ENCODE results near the gene MAP3K13. TPM values are rescaled to one million over a fixed set of nuclear protein-coding genes. Genes with fewer than 3 reads are reported as not detected.

MAP3K13 gene
- total RNA-seq, 1 donor from 2014 or later: 14.5 TPM

DNA sequence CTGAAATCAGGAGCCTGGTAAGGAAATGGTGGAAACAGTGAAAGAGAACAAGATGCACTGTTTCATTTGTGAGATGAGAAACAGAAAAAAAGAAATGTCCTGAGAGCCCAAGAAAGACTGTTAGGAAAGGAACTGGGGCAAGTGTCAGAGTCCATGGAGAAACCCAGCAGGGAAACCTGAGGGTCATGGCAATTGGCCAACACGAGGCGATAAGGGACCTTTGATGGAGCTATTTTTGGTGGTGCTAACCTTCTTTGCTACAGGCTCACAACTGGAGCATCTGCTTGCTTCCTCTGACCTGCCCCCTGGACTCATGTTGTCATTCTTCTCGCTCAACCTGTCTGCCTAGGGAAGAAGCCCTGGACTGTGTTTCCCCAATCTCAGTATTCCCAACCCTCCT lies 140.1 kb downstream of the MAP3K13 start:
- Mint-ChIP-seq H3K27me3 (peaks cover 12% of the 10 kb centered on the region), H3K4me3 (no peak overlapping the region), H3K36me3 (ENCODE audit: low read depth) (no peaks in the 10 kb centered on the region), H3K4me1 (peaks cover 6% of the 10 kb centered on the region), H3K27ac (no peak overlapping the region), H3K9me3 (no peaks in the 10 kb centered on the region)
- intact Hi-C loops (cut with micrococcal nuclease): no loop called here
- no peak for DNase-seq

GRCh38 chr3:185503521-185503920 lies 140.6 kb downstream of the MAP3K13 start:
- intact Hi-C loops (cut with micrococcal nuclease): no loop called here
- no peak overlapping the region for H3K27ac Mint-ChIP-seq
- H3K4me1 Mint-ChIP-seq: peaks cover 6% of the 10 kb centered on the region
- H3K36me3 Mint-ChIP-seq (ENCODE audit: low read depth): no peaks in the 10 kb centered on the region
- DNase-seq: no peak
- no peak overlapping the region for H3K4me3 Mint-ChIP-seq
- no peaks in the 10 kb centered on the region for H3K9me3 Mint-ChIP-seq
- peaks cover 12% of the 10 kb centered on the region for H3K27me3 Mint-ChIP-seq

DNA sequence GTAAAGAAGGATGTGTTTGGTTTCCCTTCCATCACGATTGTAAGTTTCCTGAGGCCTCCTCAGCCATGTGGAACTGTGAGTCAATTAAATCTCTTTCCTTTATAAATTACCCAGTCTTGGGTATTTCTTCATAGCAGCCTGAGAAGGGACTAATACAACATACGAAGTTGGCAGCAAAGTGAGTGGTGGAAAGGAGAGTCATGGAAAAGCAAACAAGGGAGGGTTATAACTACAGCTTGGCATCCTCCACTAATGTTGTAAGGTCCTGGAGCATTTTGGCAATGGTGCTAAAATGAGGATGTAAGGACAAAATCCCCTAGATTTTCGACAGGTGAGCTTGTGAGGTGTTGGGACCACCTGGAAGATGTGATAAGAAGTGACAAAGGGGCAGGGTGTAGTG lies 141.7 kb downstream of the MAP3K13 start:
- H3K9me3 Mint-ChIP-seq: no peaks in the 10 kb centered on the region
- no peak for DNase-seq
- no peaks in the 10 kb centered on the region for H3K36me3 Mint-ChIP-seq (ENCODE audit: low read depth)
- intact Hi-C loops (cut with micrococcal nuclease): no loop called here
- H3K27me3 Mint-ChIP-seq: peaks cover 11% of the 10 kb centered on the region
- no peak overlapping the region for H3K27ac Mint-ChIP-seq
- H3K4me3 Mint-ChIP-seq: no peak overlapping the region
- H3K4me1 Mint-ChIP-seq: no peaks in the 10 kb centered on the region

- no peaks in the 10 kb centered on the region for H3K4me1 Mint-ChIP-seq
- no peak for DNase-seq
- H3K27me3 Mint-ChIP-seq: peaks cover 3% of the 10 kb centered on the region
- no peak overlapping the region for H3K4me3 Mint-ChIP-seq
- no peak overlapping the region for H3K27ac Mint-ChIP-seq
- intact Hi-C loops (cut with micrococcal nuclease): no loop called here
- no peaks in the 10 kb centered on the region for H3K9me3 Mint-ChIP-seq
- H3K36me3 Mint-ChIP-seq (ENCODE audit: low read depth): no peaks in the 10 kb centered on the region
Measured at GRCh38 chr3:185507883-185508282, 144.9 kb downstream of the MAP3K13 start.

DNA sequence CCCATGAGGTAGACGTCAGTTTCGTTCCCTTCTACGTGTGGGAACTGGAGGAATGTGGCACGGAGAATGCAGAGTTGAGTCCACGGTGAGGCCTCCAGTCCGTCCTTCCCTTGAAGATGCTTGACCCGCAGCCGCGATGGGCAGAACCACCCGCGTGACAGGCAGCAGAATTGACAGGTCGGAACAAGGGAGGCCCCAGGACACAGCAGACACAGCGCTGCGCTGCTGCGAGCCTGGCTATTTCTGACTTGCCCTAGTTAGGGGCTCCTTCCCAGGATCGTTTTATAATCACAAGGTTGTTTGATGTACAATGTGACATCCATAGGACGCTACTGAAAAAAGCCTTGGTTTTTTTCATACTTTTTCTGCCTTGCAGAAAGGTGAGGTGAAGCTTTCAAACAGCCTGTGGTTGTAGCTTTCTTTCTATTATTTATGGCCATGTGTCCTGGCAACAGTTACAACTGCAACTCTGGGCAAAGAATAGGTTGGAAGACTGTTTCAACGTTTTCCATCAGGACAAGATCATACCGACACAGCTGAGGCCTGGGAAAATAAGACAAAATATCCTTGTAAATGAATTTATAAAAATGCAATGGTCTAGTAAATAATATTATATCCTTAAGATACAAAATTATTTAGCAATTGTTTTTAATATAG lies 145.5 kb downstream of the MAP3K13 start:
- no peak for DNase-seq
- Mint-ChIP-seq H3K9me3 (no peaks in the 10 kb centered on the region), H3K27me3 (peaks cover 3% of the 10 kb centered on the region), H3K4me3 (no peak overlapping the region), H3K36me3 (ENCODE audit: low read depth) (no peaks in the 10 kb centered on the region), H3K27ac (no peak overlapping the region), H3K4me1 (no peaks in the 10 kb centered on the region)
- intact Hi-C loops (cut with micrococcal nuclease): no loop called here

- no peaks in the 10 kb centered on the region for H3K36me3 Mint-ChIP-seq (ENCODE audit: low read depth)
- no peaks in the 10 kb centered on the region for H3K9me3 Mint-ChIP-seq
- intact Hi-C loops (cut with micrococcal nuclease): no loop called here
- no peak overlapping the region for H3K27ac Mint-ChIP-seq
- peaks cover 13% of the 10 kb centered on the region for H3K27me3 Mint-ChIP-seq
- no peak overlapping the region for H3K4me3 Mint-ChIP-seq
- H3K4me1 Mint-ChIP-seq: no peaks in the 10 kb centered on the region
- no peak for DNase-seq
Measured at GRCh38 chr3:185511711-185512110, 148.8 kb downstream of the MAP3K13 start.

DNA sequence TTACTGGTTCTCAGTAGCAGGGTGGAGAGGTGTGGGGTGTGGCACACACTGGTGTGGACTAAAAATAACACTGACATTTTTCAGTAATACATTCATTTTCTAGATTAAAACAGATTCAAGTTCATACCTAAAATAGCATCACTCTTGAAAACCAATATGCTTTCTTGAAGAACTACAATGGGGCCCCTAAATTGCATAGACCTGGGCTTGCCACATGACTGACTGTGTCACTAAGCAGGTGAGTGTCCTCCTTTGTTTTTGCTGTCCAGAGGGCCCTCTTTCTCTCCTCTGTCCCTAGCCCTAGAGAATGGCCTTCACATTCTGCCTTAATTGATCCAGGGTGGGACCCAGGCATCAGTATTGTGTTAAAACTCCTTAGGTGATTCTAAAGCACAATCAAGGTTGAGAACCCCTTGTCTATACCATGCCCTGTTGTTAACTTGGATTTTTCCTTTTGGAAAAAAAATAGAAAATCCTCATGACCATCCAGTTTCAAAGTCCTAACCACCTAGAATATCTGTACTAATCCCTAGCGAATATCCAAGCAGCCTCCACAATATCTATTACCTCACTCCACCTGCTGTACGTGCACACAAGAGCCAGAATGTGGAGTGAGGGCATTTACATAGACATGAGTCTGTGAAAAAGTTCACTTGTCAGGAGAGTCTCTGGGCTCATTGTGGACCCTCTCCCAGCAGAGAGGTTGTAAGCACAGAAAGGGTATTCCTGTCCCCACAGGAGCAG lies 154.6 kb downstream of the MAP3K13 start:
- DNase-seq: no peak
- H3K27ac Mint-ChIP-seq: no peak overlapping the region

DNA sequence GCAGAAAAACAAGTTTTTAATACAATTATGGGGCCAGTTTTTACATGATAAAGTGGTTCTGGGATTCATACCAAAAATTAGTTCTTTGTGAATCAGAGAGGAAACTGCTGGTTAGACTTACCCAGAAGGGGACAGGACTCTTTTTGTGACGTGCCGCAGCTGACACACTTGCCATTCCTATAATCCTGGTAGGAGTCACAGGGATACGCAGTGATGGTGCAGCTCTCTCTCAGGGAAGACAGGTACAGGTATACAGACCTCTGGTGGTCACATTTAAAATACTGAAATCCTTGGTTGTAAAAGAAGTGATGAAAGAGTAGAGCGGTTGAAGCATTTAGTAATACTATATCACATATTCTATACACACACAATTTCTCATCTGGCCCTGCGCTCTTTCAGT lies 156.1 kb downstream of the MAP3K13 start:
- H3K27me3 Mint-ChIP-seq: peaks cover 17% of the 10 kb centered on the region
- H3K4me1 Mint-ChIP-seq: no peaks in the 10 kb centered on the region
- no peak overlapping the region for H3K4me3 Mint-ChIP-seq
- intact Hi-C loops (cut with micrococcal nuclease): no loop called here
- H3K9me3 Mint-ChIP-seq: no peaks in the 10 kb centered on the region
- no peak for DNase-seq
- no peak overlapping the region for H3K27ac Mint-ChIP-seq
- no peaks in the 10 kb centered on the region for H3K36me3 Mint-ChIP-seq (ENCODE audit: low read depth)

More for the DNA sequence above, 154.6 kb downstream of the MAP3K13 start:
- Mint-ChIP-seq H3K9me3 (no peaks in the 10 kb centered on the region), H3K27me3 (peaks cover 18% of the 10 kb centered on the region), H3K4me1 (no peaks in the 10 kb centered on the region), H3K4me3 (no peak overlapping the region), H3K36me3 (ENCODE audit: low read depth) (no peaks in the 10 kb centered on the region)
- intact Hi-C loops (cut with micrococcal nuclease): no loop called here

DNA sequence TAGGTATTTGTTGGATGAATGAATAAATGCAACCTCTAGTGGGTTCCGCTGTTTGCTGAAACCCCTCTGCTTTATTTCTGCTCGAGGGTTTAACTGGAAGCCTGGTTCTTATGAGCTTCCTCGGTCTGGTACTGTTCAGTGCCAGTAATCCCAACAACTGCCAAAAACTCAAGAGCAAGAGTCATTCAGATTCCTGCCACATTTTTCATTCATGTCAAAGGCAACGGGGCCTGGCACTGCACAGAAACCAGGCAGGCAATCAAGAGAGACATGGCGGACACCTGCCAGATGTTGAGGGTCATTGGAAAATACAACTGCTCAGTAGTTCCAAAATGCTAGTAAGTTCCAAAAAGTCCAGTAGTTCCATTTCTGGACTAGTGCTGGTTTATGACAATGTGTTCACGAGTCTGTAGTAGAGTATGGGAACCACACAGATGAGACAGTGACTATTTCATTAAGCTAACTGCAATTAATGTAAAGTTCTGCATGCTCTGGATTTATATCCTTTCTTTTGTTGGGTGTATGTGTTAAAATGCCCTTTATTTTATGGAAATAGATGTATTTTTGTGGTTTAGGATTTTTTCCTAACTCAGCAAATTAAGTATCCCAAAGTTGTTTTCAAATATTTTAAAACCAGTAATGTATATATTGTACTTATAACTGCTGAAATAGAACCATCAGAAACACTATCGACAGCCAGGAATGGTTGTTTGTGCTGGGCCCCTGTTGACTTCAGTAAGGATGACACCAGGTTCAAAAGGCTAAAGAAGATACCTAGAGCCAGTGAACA lies 158.6 kb downstream of the MAP3K13 start:
- Mint-ChIP-seq H3K4me1 (no peaks in the 10 kb centered on the region), H3K36me3 (ENCODE audit: low read depth) (no peaks in the 10 kb centered on the region), H3K4me3 (no peak overlapping the region)

GRCh38 chr3:185526349-185526951 lies 163.5 kb downstream of the MAP3K13 start:
- no peak for DNase-seq
- Mint-ChIP-seq H3K4me1 (no peaks in the 10 kb centered on the region), H3K9me3 (no peaks in the 10 kb centered on the region), H3K27me3 (peaks cover 11% of the 10 kb centered on the region), H3K36me3 (ENCODE audit: low read depth) (no peaks in the 10 kb centered on the region), H3K27ac (no peak overlapping the region), H3K4me3 (no peak overlapping the region)
- intact Hi-C loops (cut with micrococcal nuclease): no loop called here

More for the DNA sequence above, 158.6 kb downstream of the MAP3K13 start:
- H3K9me3 Mint-ChIP-seq: no peaks in the 10 kb centered on the region
- peaks cover 13% of the 10 kb centered on the region for H3K27me3 Mint-ChIP-seq
- DNase-seq: no peak
- intact Hi-C loops (cut with micrococcal nuclease): no loop called here
- H3K27ac Mint-ChIP-seq: no peak overlapping the region

- Mint-ChIP-seq H3K4me3 (no peak overlapping the region), H3K9me3 (no peaks in the 10 kb centered on the region), H3K4me1 (no peaks in the 10 kb centered on the region), H3K36me3 (ENCODE audit: low read depth) (no peaks in the 10 kb centered on the region), H3K27me3 (peaks cover 7% of the 10 kb centered on the region), H3K27ac (no peak overlapping the region)
- intact Hi-C loops (cut with micrococcal nuclease): no loop called here
- no peak for DNase-seq
Measured at GRCh38 chr3:185527364-185527763, 164.4 kb downstream of the MAP3K13 start.

GRCh38 chr3:185528532-185528931 lies 165.6 kb downstream of the MAP3K13 start:
- H3K27me3 Mint-ChIP-seq: peaks cover 6% of the 10 kb centered on the region
- H3K9me3 Mint-ChIP-seq: no peaks in the 10 kb centered on the region
- H3K4me1 Mint-ChIP-seq: no peaks in the 10 kb centered on the region
- no peaks in the 10 kb centered on the region for H3K36me3 Mint-ChIP-seq (ENCODE audit: low read depth)
- intact Hi-C loops (cut with micrococcal nuclease): no loop called here
- no peak overlapping the region for H3K4me3 Mint-ChIP-seq
- no peak for DNase-seq
- H3K27ac Mint-ChIP-seq: no peak overlapping the region

- H3K27ac Mint-ChIP-seq: no peak overlapping the region
- H3K27me3 Mint-ChIP-seq: peaks cover 2% of the 10 kb centered on the region
- H3K4me3 Mint-ChIP-seq: no peak overlapping the region
- intact Hi-C loops (cut with micrococcal nuclease): no loop called here
- no peaks in the 10 kb centered on the region for H3K36me3 Mint-ChIP-seq (ENCODE audit: low read depth)
- H3K9me3 Mint-ChIP-seq: peaks cover under 1% of the 10 kb centered on the region
- DNase-seq: no peak
- H3K4me1 Mint-ChIP-seq: no peaks in the 10 kb centered on the region
Measured at GRCh38 chr3:185530856-185531255, 167.9 kb downstream of the MAP3K13 start.

DNA sequence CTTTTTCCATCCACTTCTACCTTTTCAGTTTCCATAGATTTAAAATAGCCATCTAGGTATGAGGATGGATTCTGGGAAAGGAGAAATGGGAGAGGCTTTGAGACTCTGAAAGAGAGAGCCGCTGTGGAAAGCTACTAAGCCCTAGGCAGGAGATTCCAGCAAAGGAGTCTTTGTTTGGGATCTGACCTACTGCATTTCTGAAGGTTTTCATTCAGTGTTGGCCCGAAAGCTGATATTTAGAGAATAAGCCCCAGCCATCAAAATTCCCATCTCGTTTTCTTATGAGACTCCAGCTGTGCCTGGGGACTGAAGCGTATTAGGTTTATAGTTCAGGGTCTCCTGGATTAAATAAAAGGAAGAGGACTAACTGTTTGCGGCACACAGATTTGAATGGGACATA lies 170.0 kb downstream of the MAP3K13 start:
- Mint-ChIP-seq H3K27ac (no peak overlapping the region), H3K9me3 (peaks cover 8% of the 10 kb centered on the region), H3K4me3 (no peak overlapping the region), H3K4me1 (peaks cover 7% of the 10 kb centered on the region), H3K36me3 (ENCODE audit: low read depth) (peaks cover 3% of the 10 kb centered on the region), H3K27me3 (no peaks in the 10 kb centered on the region)
- no peak for DNase-seq
- intact Hi-C loops (cut with micrococcal nuclease): no loop called here
